GM19023 (cell line): ENCODE measurements around the gene NMBR.
"Not testable (repeated sequence)": the region's sequence is repeated elsewhere in the genome, so short reads cannot be mapped to it uniquely, and the experiment has no call there.

Experiments
- ATAC-seq: cut with Tn5 transposase; IDR thresholded peaks from one replicate; pipeline ENCODE4 v1.9.1; 2021; ENCODE audit warnings: mild to moderate bottlenecking, moderate library complexity; ENCODE audit not compliant: unreplicated experiment

Gene NMBR

GRCh38 chr6:142146828-142147662, at the start of gene NMBR, which contains the start of gene VTA1:
Gene NMBR (minus strand): TSS chr6:142147122. CDS start chr6:142088658, 58,464 bp downstream.
Gene VTA1 (plus strand): TSS chr6:142147263. CDS start chr6:142147288, 25 bp downstream.
- peak; percentile 100 for ATAC-seq

DNA sequence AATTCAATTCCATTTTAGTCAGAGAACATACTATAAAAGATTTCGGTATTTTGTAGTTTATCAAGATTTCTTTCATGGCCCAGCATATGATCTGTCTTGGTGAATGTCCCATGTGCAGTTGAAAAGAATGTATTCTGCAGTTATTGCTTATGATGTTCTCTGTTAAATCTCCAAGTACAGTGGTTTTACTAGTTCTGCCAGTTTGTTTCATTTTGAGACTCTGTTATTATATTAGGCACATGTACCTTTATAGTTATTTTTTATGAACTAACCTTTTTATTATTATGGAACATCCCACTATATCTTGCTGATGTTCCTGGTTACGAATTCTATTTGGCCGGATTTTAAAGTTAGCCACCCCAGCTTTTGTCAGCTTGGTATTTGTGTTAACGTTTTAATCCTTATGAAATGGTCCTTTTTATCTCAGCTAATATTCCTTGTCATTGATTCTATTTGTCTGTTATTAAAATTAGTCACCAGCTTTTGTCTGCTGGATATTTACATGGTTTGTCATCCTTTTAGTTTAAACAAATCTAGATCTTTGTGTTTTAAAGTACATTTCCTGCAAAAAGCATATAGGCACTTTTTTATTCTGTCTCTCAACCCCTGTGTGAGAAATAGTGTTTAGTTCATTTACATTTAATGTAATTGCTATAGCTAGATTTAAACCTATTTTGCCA, 49.1 kb upstream of the NMBR start:
- no peak for ATAC-seq

- no peak for ATAC-seq
These were observed 46.7 kb upstream of the NMBR start for GRCh38 chr6:142193621-142194020.

DNA sequence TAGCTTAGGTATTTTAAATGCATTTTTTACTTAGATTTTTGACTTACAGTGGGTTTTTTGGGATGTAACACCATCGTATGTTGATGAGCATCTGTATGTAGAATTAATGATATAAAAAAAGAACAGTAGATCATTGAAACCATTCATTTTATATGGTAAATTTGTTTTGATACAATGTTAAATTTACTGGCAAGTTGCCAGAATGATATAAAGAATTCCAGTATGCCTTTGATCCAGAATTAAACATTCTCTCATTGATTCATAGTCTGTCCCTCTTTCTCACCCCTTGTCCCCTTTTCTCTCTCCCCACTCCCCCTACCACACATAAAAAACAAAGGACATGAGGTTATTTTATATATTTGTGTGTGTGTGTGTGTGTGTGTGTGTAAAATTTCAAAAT, 45.4 kb upstream of the NMBR start:
- no peak for ATAC-seq

- ATAC-seq: no peak
These were observed 42.1 kb upstream of the NMBR start for GRCh38 chr6:142189057-142189456.

GRCh38 chr6:142188341-142188740, 41.4 kb upstream of the NMBR start:
- ATAC-seq: not testable (repeated sequence)

DNA sequence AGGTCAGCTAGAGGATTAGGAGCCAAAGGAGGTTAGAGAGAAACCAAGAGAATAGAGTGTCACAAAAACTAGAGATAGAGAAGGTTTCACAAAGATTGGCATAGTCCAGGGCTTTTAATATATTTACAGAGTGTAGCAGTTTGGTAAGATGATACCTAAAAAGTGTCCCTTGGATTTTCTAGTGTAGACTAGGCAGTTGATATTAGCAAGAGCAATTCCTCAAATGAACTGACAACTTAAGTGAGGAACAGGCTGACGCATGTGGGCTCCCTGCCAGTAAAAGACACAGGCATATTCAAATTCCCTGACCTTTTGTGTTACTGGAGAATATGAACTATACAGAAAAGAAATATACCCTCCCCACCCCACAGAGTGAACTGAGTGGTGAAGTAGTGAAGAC, 40.3 kb upstream of the NMBR start:
- no peak for ATAC-seq

DNA sequence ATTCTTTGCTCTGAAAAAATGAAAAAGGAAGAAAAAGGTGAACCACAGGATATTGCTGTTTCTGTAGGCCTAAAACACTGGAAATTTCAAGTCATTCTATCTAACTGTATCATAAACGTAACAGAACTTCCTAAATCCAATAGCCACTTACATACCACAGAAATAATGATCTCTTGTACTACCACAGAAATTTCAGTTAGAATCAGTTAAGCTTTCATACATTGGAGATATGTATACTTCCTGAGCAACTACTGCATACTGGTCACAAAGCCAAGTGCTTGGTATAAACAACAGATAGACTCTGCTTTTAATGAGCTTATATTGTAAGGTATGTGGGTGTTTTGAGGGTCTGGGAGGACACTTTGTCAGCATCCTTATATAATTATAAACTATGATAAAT, 38.7 kb upstream of the NMBR start:
- no peak for ATAC-seq

DNA sequence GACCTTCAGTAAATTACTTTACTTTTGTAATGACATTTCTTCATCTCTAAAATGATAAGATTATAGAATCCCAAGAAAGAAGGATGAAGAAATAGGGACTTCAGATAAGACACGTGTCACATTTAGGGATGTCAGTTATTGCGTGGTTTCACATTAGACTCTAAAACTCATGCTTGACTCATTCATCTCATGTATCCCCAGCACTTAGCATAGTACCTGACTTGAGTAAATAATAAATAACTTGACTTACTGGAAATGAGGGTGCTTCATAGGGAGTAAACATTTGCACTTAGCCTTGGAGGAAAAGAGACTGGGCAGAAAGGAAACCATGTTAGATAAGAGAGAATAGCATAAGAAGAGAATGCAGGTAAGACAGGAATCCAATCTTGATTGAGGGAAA, 37.4 kb upstream of the NMBR start:
- no peak for ATAC-seq

DNA sequence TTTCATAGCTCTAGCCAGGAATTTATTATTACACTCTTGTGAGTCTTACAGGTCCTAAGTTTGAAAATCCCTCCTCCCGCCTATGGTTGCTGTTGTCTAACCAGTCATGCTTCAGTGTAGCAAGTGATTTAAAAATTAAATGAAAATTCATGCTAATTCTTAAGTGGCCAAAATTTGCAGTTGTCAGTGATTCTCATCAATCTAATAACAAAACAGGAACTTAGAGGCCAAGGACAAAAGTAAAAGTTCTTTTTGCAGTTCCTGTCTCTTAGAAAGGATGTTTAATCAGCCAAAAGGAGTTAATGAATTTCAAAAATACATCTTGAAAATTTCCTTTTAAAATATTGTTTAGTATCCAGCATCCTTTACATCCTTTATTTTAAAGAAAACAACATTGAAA, 36.4 kb upstream of the NMBR start:
- ATAC-seq: no peak

DNA sequence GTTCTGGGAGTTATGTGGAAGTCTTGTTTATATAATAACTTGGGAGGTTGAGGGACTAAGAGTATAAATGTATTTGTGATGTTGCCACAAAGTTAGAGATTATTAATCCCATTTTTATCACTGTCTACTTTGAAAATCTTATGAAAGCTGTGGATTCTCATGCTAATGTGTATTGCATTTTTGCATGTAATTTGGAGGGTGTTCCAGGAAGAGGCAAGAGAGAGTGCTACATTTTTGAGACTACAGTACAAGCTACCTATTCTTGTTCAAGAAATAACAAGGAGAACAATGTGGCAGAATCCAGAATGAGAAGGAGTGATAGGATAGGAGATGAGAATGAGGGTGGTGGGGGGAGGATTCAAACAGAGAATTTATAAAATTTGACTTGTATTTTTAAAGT, 35.1 kb upstream of the NMBR start:
- ATAC-seq: no peak

DNA sequence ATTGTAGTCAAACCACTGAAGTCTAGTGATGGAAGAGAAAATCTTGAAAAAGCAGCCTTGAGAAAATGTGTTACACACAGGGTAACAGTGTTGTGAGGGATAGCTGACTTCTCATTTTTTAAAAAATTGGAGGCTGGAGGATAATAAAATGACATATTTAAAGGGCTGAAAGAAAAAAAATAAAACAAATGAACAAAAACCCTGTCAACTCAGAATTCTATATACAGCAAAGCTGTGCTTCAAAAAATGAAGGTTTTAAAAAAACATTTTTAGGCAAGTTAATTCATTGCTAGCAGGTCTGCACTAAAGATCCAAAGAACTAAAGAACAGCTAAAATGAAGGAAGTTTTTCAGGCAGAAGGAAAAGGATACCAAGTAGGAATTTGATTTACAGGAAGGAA, 31.2 kb upstream of the NMBR start:
- ATAC-seq: no peak

DNA sequence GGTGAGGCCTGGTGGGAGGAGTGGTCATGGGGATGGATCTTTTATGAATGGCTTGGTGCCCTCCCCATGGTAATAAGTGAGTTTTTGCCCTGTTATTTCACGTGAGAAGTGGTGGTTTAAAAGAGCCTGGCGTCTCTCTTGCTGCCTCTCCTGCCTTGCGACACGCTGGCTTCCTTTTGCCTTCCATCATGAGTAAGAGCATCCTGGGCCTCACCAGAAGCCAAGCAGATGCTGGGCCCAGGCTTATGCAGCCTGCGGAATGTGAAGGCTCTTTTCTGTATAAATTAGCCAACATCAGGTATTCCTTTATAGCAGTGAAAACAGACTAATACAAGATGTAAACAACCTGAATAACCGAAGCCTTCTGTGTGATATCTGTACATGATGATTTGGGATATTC, 27.8 kb upstream of the NMBR start:
- ATAC-seq: no peak

DNA sequence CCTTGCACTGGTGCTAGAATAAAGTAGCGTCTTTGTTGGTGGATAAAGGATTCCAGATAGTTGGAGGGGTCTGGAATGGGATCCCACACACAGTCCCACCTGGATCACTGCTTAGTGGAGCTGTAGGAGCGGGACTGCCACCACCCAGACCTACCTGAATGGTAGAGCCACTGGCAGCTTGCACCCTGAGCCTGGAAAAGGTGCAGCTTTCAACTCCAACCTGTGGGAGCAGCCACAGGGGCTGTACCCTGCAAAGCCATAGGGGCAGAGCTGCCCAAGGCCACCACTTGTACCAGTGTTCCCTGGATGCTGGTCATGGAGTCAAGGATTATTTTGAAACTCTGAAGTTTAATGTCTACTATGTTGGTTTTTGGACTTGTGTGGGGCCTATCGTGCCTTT, 27.1 kb upstream of the NMBR start:
- no peak for ATAC-seq

DNA sequence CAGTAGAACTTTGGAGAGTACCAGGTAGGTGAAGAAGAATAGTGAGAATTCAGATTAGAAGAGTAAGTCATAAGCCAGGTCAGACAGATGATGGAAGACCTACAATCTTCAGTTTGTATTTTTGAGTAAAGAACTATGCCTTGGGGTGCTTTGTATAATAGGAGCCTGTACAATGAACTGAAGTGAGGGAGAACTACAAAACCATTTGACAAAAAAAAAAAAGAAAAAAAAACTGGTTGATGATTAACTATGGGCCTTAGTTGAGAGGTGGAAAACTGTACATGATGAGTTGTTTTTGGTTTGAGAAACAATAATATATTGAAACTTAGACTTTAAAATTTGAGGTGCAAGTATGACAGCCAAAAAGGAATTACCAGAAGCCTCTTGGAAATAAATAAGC, 25.8 kb upstream of the NMBR start:
- ATAC-seq: no peak

GRCh38 chr6:142171351-142171750, 24.4 kb upstream of the NMBR start:
- ATAC-seq: no peak

DNA sequence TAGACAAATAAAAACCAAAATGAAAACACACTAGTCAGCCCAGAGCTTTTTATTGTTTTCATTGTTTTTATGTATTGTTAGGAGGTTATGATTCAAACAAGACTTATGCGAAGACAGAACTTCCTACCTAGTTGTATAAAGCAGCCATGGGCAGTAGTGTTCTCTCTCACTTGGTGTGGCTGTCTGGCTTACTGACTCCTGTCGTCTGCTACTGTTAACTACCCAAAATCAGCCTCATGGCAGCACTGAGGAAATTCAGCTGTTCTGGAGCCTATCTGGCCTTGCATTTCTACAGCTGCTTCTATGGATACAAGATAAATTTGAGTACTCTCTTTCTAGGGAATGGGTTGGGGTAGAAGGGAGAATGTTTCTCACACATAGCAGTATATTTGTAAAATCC, 20.6 kb upstream of the NMBR start:
- ATAC-seq: no peak

- ATAC-seq: no peak
These were observed 20.1 kb upstream of the NMBR start for GRCh38 chr6:142167071-142167470.

DNA sequence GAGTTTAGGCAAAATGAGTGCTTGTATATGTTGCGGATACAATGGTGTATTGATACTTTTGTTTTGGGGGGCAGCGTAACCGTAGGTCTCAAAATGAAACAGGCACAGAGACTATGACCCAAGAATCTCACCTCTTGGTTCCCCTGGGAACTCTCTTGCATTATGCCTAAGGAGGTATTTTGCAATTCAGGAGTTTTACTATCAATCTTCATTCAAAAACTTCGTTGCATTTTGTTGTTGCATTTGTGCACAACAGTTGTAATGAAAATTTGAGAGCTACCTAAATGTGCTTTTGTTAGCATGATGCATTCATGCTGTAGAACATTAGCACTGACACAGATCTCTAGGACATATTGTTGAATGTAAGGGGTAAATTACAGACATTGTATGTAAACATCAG, 18.3 kb upstream of the NMBR start:
- ATAC-seq: no peak

DNA sequence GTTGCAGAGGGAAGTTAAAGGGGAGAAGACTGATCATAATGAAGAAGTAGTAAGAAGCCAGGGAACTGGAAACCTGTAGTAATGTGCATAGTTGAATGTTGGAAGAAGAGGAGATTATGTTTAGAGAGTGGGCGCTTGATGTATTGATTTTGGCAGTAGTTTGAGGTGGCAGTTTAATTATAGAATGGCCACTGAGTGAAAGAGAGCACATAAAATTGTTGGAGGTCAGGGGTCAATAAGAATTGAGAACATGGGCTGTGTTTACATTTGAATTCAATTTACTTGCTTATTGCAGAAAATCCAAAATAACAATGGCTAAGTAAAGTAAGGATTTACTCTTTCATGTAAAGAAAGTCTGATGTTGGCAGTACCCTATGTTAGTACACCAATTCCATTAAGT, 15.9 kb upstream of the NMBR start:
- ATAC-seq: no peak

DNA sequence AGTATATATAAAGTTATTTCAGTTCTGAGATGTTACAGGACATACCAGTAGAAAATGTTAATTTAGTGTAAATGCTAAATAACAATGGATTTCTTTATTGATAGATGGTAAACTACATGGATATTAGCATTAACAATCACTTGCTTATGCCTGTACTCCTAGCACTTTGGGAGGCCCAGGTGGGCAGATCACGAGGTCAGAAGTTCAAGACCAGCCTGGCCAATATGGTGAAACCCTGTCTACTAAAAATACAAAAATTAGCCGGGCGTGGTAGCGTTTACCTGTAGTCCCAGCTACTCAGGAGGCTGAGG, 9.8 kb upstream of the NMBR start:
- ATAC-seq: not testable (repeated sequence)

GRCh38 chr6:142155895-142156757, 9.2 kb upstream of the NMBR start:
- no peak for ATAC-seq
